IgD-negative memory B cell (primary cell): ENCODE results near the gene ATP6V1G2. TPM values are rescaled to one million over a fixed set of nuclear protein-coding genes. Genes with fewer than 3 reads are reported as not detected.
"Not testable (repeated sequence)": the region's sequence is repeated elsewhere in the genome, so short reads cannot be mapped to it uniquely, and the experiment has no call there.

ENCODE experiments used
- H3K27ac Mint-ChIP-seq, 3 donors: one replicate each; pipeline ENCODE4 v1.8.0; 2020 to 2022; ENCODE audit warnings: mild to moderate bottlenecking in 3 of 3, mixed read lengths in 3 of 3, moderate library complexity in 1 of 3
- H3K27me3 Mint-ChIP-seq: one replicate; pipeline ENCODE4 v1.8.0; 2021; ENCODE audit warnings: mixed read lengths
- H3K36me3 Mint-ChIP-seq: one replicate; pipeline ENCODE4 v1.8.0; 2020; ENCODE audit warnings: mild to moderate bottlenecking, mixed read lengths
- H3K4me1 Mint-ChIP-seq, 3 donors: one replicate each; pipeline ENCODE4 v1.8.0; 2020 to 2022; ENCODE audit warnings: mixed read lengths in 3 of 3, mild to moderate bottlenecking in 1 of 3
- H3K4me3 Mint-ChIP-seq, 4 donors: one replicate each; pipeline ENCODE4 v1.8.0; 2020 to 2022; ENCODE audit warnings: mild to moderate bottlenecking in 4 of 4, mixed read lengths in 4 of 4, moderate library complexity in 3 of 4
- H3K9me3 Mint-ChIP-seq, 3 donors: one replicate each; pipeline ENCODE4 v1.8.0; 2020 to 2021; ENCODE audit warnings: mixed read lengths in 3 of 3, mild to moderate bottlenecking in 1 of 3
- polyA plus RNA-seq: library from polyadenylated mRNA; unstranded; fragments of 300-500 nt; fragmentation: Illumina TruSeq; gene quantifications from one replicate; pipeline ENCODE4 v1.2.3, GENCODE V29; 2021

ATP6V1G2 gene
- 0.53 TPM for polyA plus RNA-seq

- H3K36me3 Mint-ChIP-seq: no peaks in the 10 kb centered on the region
- H3K27ac Mint-ChIP-seq: peak within 1 kb of the TSS; percentile 86 to 97 (median 88)
- H3K4me3 Mint-ChIP-seq: peak within 1 kb of the TSS; percentile 76 to 98 (median 88)
- H3K27me3 Mint-ChIP-seq: peaks cover 1% of the 10 kb centered on the region
- H3K9me3 Mint-ChIP-seq: no peaks in the 10 kb centered on the region
- H3K4me1 Mint-ChIP-seq: peaks cover 23 to 29% (median 29%) of the 10 kb centered on the region in 3 donors
Observed at GRCh38 chr6:31546339-31546957, at the start of gene ATP6V1G2. Gene ATP6V1G2, minus strand, starts transcription at chr6:31546608. Its CDS starts 49 bp downstream, at chr6:31546559.

- no peaks in the 10 kb centered on the region for H3K9me3 Mint-ChIP-seq
- peak overlapping the region; percentile 89 to 97 (median 95) for H3K27ac Mint-ChIP-seq
- peak overlapping the region; percentile 57 to 94 (median 85) for H3K4me3 Mint-ChIP-seq
- H3K36me3 Mint-ChIP-seq: no peaks in the 10 kb centered on the region
- H3K4me1 Mint-ChIP-seq: peaks cover 27 to 37% (median 36%) of the 10 kb centered on the region in 3 donors
- no peaks in the 10 kb centered on the region for H3K27me3 Mint-ChIP-seq
Observed at GRCh38 chr6:31592396-31592771, 46.0 kb upstream of the ATP6V1G2 start.

- peak overlapping the region in 3 of 4 donors; percentile 37 to 63 (median 57) for H3K4me3 Mint-ChIP-seq
- H3K27me3 Mint-ChIP-seq, H3K9me3 Mint-ChIP-seq, H3K36me3 Mint-ChIP-seq: not testable (repeated sequence)
- H3K27ac Mint-ChIP-seq: peak overlapping the region in 2 of 3 donors; percentile 89 to 95
- peaks cover 36 to 45% (median 43%) of the 10 kb centered on the region in 3 donors for H3K4me1 Mint-ChIP-seq
Observed at GRCh38 chr6:31590691-31591090, 44.3 kb upstream of the ATP6V1G2 start.

GRCh38 chr6:31588871-31589650, 42.7 kb upstream of the ATP6V1G2 start:
- no peaks in the 10 kb centered on the region for H3K9me3 Mint-ChIP-seq
- H3K36me3 Mint-ChIP-seq: no peaks in the 10 kb centered on the region
- H3K27ac Mint-ChIP-seq: peak overlapping the region in 2 of 3 donors; percentile 36 to 88
- peaks cover 46 to 59% (median 52%) of the 10 kb centered on the region in 3 donors for H3K4me1 Mint-ChIP-seq
- H3K4me3 Mint-ChIP-seq: peak overlapping the region in 3 of 4 donors; percentile 14 to 77 (median 45)
- H3K27me3 Mint-ChIP-seq: peaks cover 2% of the 10 kb centered on the region

- peak overlapping the region; percentile 69 to 85 (median 79) for H3K4me3 Mint-ChIP-seq
- no peaks in the 10 kb centered on the region for H3K36me3 Mint-ChIP-seq
- H3K27ac Mint-ChIP-seq: peak overlapping the region; percentile 83 to 95 (median 95)
- peaks cover 47 to 62% (median 56%) of the 10 kb centered on the region in 3 donors for H3K4me1 Mint-ChIP-seq
- H3K9me3 Mint-ChIP-seq: no peaks in the 10 kb centered on the region
- peaks cover 2% of the 10 kb centered on the region for H3K27me3 Mint-ChIP-seq
Observed at GRCh38 chr6:31587791-31588777, 41.7 kb upstream of the ATP6V1G2 start.

- peak overlapping the region; percentile 95 to 96 (median 96) for H3K27ac Mint-ChIP-seq
- H3K36me3 Mint-ChIP-seq: no peaks in the 10 kb centered on the region
Observed at GRCh38 chr6:31586599-31587281, 40.3 kb upstream of the ATP6V1G2 start.

GRCh38 chr6:31586008-31586407, 39.6 kb upstream of the ATP6V1G2 start, which contains the start of gene LST1:
Gene LST1, plus strand, starts transcription at chr6:31586277. Its CDS starts 1,023 bp downstream, at chr6:31587300.
- H3K4me3 Mint-ChIP-seq: peak within 1 kb of the TSS; percentile 32 to 93 (median 79)
- H3K36me3 Mint-ChIP-seq: peaks cover 2% of the 10 kb centered on the region
- H3K4me1 Mint-ChIP-seq: peaks cover 54 to 58% (median 54%) of the 10 kb centered on the region in 3 donors
- H3K9me3 Mint-ChIP-seq: no peaks in the 10 kb centered on the region
- H3K27ac Mint-ChIP-seq: peak within 1 kb of the TSS; percentile 95 to 96 (median 96)
- peaks cover 2% of the 10 kb centered on the region for H3K27me3 Mint-ChIP-seq

More at GRCh38 chr6:31586599-31587281, 40.3 kb upstream of the ATP6V1G2 start:
- Mint-ChIP-seq H3K4me3 (peak overlapping the region; percentile 32 to 93 (median 79)), H3K9me3 (no peaks in the 10 kb centered on the region), H3K27me3 (peaks cover 2% of the 10 kb centered on the region), H3K4me1 (peaks cover 54 to 58% (median 56%) of the 10 kb centered on the region in 3 donors)

GRCh38 chr6:31585491-31585890, 39.1 kb upstream of the ATP6V1G2 start:
- H3K4me1 Mint-ChIP-seq: peaks cover 51 to 56% (median 52%) of the 10 kb centered on the region in 3 donors
- H3K4me3 Mint-ChIP-seq: peak overlapping the region; percentile 32 to 93 (median 68)
- peak overlapping the region; percentile 95 to 96 (median 96) for H3K27ac Mint-ChIP-seq
- H3K27me3 Mint-ChIP-seq: peaks cover 2% of the 10 kb centered on the region
- peaks cover 6% of the 10 kb centered on the region for H3K36me3 Mint-ChIP-seq
- H3K9me3 Mint-ChIP-seq: no peaks in the 10 kb centered on the region

- H3K9me3 Mint-ChIP-seq: no peaks in the 10 kb centered on the region
- H3K36me3 Mint-ChIP-seq: peaks cover 7% of the 10 kb centered on the region
- H3K27me3 Mint-ChIP-seq: peaks cover 2% of the 10 kb centered on the region
- H3K27ac Mint-ChIP-seq: peak within 1 kb of the TSS; percentile 96 to 100 (median 99)
- H3K4me3 Mint-ChIP-seq: peak within 1 kb of the TSS; percentile 93 to 100 (median 98)
- H3K4me1 Mint-ChIP-seq: peaks cover 53 to 58% (median 57%) of the 10 kb centered on the region in 3 donors
Observed at GRCh38 chr6:31582230-31582643, 35.8 kb upstream of the ATP6V1G2 start, which contains the start of gene LTB. Gene LTB, minus strand, starts transcription at chr6:31582424. Its CDS starts 7 bp downstream, at chr6:31582417.

GRCh38 chr6:31581434-31582229, 35.2 kb upstream of the ATP6V1G2 start:
- H3K4me1 Mint-ChIP-seq: peaks cover 47 to 57% (median 56%) of the 10 kb centered on the region in 3 donors
- no peaks in the 10 kb centered on the region for H3K27me3 Mint-ChIP-seq
- peaks cover 7% of the 10 kb centered on the region for H3K36me3 Mint-ChIP-seq
- H3K4me3 Mint-ChIP-seq: peak overlapping the region; percentile 93 to 100 (median 98)
- H3K27ac Mint-ChIP-seq: peak overlapping the region; percentile 96 to 100 (median 99)
- H3K9me3 Mint-ChIP-seq: no peaks in the 10 kb centered on the region

- H3K27me3 Mint-ChIP-seq: no peaks in the 10 kb centered on the region
- peak overlapping the region; percentile 93 to 100 (median 98) for H3K4me3 Mint-ChIP-seq
- H3K9me3 Mint-ChIP-seq: no peaks in the 10 kb centered on the region
- peaks cover 41 to 55% (median 52%) of the 10 kb centered on the region in 3 donors for H3K4me1 Mint-ChIP-seq
- peaks cover 10% of the 10 kb centered on the region for H3K36me3 Mint-ChIP-seq
- peak overlapping the region; percentile 96 to 100 (median 99) for H3K27ac Mint-ChIP-seq
Observed at GRCh38 chr6:31580807-31581433, 34.5 kb upstream of the ATP6V1G2 start.

GRCh38 chr6:31580438-31580740, 34.0 kb upstream of the ATP6V1G2 start:
- peak overlapping the region; percentile 93 to 100 (median 98) for H3K4me3 Mint-ChIP-seq
- H3K9me3 Mint-ChIP-seq: no peaks in the 10 kb centered on the region
- peaks cover 39 to 54% (median 50%) of the 10 kb centered on the region in 3 donors for H3K4me1 Mint-ChIP-seq
- H3K36me3 Mint-ChIP-seq: peaks cover 10% of the 10 kb centered on the region
- peak overlapping the region; percentile 96 to 100 (median 99) for H3K27ac Mint-ChIP-seq
- H3K27me3 Mint-ChIP-seq: no peaks in the 10 kb centered on the region
